AG09309 (cell line): ENCODE measurements around the gene TEX14.

Experiments
- DNase-seq: peaks from one replicate; pipeline ENCODE4 v3.0.0-alpha.2; 2010; ENCODE audit warnings: low read depth
- H3K4me3 ChIP-seq: 2 replicates; pipeline ENCODE4 v1.5.1; 2011; ENCODE audit warnings: mild to moderate bottlenecking, low read depth, low read length, moderate library complexity; ENCODE audit not compliant: control insufficient read depth
- TF ChIP-seq, protein P1 (sequence below): IDR thresholded peaks from 2 replicates; pipeline ENCODE4 v1.5.1; 2011; ENCODE audit warnings: mild to moderate bottlenecking, low read depth, low read length, inconsistent platforms; ENCODE audit not compliant: insufficient read depth, control insufficient read depth; ENCODE audit errors: missing control alignments

TEX14 gene

DNA sequence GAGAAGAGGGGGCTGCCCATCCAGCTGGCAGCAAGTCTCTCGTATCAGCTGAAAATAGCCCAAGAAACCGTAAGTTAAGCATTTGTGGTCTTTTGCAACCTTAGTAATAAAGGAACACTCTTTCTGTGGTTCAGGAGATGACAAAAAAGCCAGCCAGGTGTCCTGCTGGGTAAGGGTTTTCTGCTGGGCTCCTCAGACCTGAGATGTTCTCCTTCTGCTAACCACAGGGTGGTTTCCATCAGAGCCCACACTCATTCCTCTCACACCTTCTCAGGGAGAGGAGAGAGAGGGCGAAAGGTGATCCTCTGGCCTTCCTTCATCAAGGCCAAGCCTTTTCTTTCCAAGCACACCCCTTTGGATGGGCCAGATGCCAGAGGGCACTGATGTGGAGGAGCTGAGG is 70.7 kb downstream of the TEX14 start:
- DNase-seq, result no peak
- TF ChIP-seq, protein P1, sequence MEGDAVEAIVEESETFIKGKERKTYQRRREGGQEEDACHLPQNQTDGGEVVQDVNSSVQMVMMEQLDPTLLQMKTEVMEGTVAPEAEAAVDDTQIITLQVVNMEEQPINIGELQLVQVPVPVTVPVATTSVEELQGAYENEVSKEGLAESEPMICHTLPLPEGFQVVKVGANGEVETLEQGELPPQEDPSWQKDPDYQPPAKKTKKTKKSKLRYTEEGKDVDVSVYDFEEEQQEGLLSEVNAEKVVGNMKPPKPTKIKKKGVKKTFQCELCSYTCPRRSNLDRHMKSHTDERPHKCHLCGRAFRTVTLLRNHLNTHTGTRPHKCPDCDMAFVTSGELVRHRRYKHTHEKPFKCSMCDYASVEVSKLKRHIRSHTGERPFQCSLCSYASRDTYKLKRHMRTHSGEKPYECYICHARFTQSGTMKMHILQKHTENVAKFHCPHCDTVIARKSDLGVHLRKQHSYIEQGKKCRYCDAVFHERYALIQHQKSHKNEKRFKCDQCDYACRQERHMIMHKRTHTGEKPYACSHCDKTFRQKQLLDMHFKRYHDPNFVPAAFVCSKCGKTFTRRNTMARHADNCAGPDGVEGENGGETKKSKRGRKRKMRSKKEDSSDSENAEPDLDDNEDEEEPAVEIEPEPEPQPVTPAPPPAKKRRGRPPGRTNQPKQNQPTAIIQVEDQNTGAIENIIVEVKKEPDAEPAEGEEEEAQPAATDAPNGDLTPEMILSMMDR, result no peak

DNA sequence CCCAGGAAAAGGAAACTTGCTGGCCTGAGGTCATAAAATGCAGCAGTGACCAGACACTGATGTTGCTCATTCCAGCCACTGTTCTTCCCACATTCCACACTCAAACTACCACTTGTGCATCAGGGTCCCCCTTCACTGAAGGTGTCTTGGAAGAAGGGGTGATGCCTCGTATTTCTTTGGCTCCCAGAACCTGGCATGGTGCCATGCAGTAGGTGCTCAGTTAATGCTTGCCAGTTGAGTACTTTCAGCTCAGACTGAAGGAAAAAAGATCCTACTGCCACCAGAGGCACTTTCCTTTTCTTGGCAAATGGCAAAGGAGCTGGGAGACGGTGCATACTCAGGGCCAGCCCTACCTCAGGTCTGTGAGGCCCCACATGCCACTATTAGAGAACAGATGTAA is 73.5 kb downstream of the TEX14 start:
- TF ChIP-seq, protein P1, result no peak
- no peak for DNase-seq
- H3K4me3 ChIP-seq, result no peak overlapping the region

More for the DNA sequence above, 70.7 kb downstream of the TEX14 start:
- H3K4me3 ChIP-seq, result no peak overlapping the region

DNA sequence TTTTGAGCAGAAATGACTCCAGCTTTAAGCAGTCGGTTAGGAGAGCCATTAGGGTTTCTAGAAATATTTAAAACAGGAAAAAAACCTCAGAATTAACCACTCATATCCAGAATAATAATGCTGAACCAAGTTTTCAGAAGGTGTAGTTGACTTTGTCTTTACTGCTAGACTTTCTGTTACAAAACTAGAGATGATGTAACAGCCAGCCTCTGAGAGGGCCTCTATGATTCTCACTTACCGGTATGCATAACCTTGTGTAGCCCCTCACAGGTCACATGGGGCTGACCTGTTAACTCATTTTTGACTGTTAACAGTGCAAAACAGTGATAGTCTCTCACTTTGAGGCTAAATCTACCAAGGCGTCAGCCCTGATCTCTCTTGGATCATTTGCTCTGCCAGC is 74.3 kb downstream of the TEX14 start:
- no peak for DNase-seq
- no peak overlapping the region for H3K4me3 ChIP-seq
- TF ChIP-seq, protein P1, result no peak

DNA sequence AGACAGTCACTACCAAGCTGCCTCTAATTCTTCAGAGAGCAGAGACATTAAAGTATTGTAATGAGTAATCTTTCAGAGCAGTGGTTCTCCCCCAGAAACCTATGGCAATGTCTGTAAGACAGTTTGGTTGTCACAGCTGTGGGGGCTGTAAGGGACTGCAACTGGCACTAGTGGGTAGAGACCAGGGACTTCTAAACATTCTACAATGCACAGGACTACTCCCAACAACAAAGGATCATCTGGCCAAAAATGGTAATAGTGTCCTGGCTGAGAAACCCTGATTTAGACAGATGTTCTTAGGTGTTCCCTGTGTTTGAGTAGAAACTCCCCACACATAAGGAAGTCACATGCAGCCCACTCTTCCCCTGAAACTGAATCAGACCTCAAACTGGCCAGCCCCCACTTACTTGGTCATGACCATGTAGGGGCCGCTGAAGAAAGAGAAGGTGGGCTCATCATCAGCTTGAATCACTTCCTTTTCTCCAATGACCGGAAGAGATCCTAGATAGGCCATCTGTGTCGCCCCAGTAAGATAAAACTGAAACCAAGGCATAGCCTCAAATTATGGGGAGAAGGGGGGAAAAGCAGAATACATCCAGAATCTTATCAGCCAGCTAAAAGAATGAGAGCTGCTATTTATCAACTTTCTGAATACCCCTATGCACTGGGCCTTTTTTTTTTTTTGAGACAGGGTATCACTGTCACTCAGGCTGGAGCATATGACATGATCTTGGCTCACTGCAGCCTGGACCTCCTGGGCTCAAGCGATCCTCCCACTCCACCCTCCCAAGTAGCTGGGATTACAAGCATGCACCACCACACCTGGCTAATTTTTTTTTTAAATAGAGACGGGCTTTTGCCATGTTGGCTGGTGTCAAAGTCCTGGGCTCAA is 75.8 kb downstream of the TEX14 start:
- no peak overlapping the region for H3K4me3 ChIP-seq
- no peak for DNase-seq
- TF ChIP-seq, protein P1, result no peak

DNA sequence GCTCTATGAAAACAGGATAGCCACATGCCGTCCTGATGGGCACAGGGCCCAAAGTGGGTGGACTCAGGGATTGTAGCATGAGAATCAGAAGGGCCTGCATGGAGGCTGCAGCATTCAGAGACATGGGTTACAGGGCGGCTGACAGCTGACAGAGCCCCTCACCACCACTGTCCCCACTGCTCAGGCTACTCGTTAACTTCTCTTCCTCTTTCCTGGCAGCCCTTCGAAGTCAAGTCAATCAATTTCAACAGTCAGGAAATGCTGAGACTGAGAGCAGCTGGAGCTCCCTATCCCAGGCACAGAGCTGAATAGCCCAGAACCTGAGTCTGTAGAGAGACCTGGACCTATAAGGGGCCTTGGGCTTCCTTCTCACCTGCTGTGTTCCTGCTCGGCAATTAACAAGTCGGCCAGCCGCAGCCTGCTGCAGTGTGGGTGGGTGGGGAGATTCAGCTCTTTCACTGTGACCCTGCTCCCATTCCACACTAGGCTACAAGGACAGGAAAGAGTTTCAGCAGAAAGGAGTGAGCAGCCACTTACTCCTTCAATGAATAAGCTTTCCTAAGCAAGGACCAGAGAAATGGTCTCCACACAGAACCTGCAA is 76.9 kb downstream of the TEX14 start:
- no peak overlapping the region for H3K4me3 ChIP-seq
- TF ChIP-seq, protein P1, result no peak
- no peak for DNase-seq

DNA sequence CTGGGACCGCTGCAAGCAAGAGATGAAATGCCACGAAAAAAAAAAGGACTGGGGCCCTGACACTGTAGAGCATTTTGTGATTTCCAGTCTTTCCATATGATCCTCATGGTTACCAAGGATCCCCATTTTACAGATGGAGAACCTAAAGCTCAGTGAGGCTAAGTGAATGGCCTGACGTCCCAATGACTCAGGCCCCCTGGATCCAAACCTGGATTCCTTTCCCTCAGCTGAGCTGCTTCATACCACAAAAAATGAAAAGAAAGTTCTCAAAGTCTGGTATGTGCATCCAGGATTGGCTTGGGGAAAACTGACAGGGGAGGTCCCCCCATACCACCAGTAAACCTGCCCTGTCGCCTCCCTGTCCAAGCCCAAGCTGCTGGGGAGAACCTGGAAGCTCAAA is 80.5 kb downstream of the TEX14 start:
- no peak overlapping the region for H3K4me3 ChIP-seq
- TF ChIP-seq, protein P1, result no peak
- no peak for DNase-seq

DNA sequence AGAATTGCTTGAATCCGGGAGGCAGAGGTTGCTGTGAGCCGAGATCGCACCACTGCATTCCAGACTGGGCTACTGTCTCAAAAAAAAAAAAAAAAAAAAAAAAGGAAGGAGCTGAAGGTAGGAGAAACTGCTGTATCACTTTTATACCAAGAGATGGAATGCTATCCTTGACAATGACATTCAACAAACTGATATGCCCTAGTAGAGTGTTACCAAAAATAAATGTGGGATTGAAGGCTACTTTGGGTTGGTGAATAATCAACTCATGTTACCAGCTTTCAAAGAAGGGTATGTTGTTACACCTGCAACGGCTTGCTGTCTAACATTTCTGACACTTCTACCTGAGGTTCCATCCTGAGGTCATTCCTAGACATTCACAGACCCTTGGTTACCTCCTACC is 84.9 kb downstream of the TEX14 start:
- no peak overlapping the region for H3K4me3 ChIP-seq
- TF ChIP-seq, protein P1, result no peak
- DNase-seq, result no peak
